Astrocyte (in vitro differentiated cells and primary cell): ENCODE data around the gene TOB2.

Experiments used
- CTCF ChIP-seq: IDR thresholded peaks from 2 replicates; pipeline ENCODE4 v1.5.1; 2011; ENCODE audit warnings: low read depth, mild to moderate bottlenecking, inconsistent platforms, low read length, moderate library complexity; ENCODE audit not compliant: insufficient read depth
- EZH2 ChIP-seq: IDR thresholded peaks from 2 replicates; pipeline ENCODE4 v1.6.1; 2012; ENCODE audit warnings: mild to moderate bottlenecking, low read length, inconsistent platforms; ENCODE audit not compliant: insufficient read depth

- TF ChIP-seq CTCF (no peak), EZH2 (no peak)
Measured at GRCh38 chr22:41397143-41397811, 49.3 kb downstream of the TOB2 start.
